ENCODE measurements around the gene SCRT2.

SCRT2 gene

DNA sequence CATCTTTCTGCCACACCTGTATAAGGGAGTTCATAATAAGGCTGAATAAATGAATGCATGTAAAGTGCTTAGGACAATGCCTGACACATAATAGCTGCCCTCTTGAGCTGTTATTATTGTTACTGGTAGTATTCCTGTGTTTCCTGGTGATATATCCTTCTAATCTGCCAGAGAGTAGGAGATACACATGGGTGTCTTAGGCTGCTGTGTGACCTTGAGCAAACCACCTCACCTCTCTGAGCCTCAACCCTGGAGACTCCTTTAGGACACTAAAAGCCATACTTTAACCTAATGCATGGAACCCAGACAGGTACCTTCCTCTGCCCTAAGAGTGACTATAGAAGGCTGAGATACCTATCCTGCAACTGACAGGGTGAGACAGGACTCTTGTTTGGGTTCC lies 7.6 kb downstream of the SCRT2 start:
- no peak for DNase-seq (ENCODE audit: low read depth)
- no peak overlapping the region for H3K4me3 ChIP-seq (ENCODE audit: low read depth, low read length)
- TF ChIP-seq, protein P1, sequence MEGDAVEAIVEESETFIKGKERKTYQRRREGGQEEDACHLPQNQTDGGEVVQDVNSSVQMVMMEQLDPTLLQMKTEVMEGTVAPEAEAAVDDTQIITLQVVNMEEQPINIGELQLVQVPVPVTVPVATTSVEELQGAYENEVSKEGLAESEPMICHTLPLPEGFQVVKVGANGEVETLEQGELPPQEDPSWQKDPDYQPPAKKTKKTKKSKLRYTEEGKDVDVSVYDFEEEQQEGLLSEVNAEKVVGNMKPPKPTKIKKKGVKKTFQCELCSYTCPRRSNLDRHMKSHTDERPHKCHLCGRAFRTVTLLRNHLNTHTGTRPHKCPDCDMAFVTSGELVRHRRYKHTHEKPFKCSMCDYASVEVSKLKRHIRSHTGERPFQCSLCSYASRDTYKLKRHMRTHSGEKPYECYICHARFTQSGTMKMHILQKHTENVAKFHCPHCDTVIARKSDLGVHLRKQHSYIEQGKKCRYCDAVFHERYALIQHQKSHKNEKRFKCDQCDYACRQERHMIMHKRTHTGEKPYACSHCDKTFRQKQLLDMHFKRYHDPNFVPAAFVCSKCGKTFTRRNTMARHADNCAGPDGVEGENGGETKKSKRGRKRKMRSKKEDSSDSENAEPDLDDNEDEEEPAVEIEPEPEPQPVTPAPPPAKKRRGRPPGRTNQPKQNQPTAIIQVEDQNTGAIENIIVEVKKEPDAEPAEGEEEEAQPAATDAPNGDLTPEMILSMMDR (IDR thresholded peaks at IDR 0.05; ENCODE audit: insufficient read depth, low read depth, low read length, missing control alignments) = no peak

DNA sequence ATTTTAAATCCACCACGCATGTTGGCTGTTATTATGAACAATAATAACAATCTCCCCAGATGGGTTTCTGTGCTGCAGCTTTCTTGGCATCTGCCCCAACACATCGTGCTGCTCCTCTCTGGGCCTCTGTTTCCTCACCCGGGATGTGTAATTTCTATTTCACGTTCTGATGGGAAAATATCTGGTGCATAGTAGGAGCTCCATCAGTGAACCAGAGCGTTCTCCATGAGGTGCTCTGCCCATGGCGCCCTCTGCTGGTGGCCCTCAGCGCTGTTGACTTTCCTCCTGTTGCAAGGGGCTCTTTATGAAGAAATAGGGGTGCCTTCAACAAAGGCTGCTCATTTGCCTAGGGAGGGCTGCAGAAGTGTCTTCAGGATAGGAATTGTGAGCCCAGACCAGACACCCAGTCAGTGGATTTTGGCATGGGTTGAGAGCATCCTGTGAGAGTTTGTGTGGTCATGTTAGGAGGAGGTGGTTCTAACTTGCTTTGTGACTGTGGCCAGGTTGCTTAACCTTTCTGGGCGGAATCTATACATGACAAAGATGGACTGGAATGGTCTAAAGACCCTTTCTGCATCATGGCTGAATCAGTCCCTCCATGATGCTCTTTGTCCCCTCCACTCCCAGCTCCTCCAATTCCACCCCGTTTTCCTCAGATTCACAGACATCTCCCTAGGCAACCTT lies 8.1 kb downstream of the SCRT2 start:
- TF ChIP-seq, protein P1 (IDR thresholded peaks at IDR 0.05; ENCODE audit: insufficient read depth, low read depth, low read length, missing control alignments) = peak; percentile 90
- DNase-seq (ENCODE audit: low read depth) = peak; percentile 57
- H3K4me3 ChIP-seq (ENCODE audit: low read depth, low read length) = no peak overlapping the region

DNA sequence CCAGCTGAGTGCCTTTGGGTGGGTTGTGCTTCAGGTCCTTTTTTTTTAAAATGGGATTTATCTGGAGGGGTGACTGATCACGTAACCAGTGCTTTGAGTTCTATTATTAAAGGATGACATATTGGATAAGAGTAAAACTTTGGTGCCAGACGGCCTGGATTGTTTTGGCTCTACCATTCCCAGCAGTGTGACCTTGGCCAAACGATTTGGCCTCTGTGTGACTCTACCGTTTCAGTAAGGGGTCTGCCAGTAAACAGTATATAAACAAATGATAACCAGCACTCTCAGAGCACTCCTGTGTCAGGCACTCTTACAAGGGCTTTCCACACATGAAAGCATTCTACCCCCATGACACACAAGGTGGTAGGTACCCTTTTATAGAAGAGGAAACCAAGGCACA lies 8.7 kb downstream of the SCRT2 start:
- no peak overlapping the region for H3K4me3 ChIP-seq (ENCODE audit: low read depth, low read length)
- TF ChIP-seq, protein P1 (IDR thresholded peaks at IDR 0.05; ENCODE audit: insufficient read depth, low read depth, low read length, missing control alignments) = no peak
- DNase-seq (ENCODE audit: low read depth) = no peak

DNA sequence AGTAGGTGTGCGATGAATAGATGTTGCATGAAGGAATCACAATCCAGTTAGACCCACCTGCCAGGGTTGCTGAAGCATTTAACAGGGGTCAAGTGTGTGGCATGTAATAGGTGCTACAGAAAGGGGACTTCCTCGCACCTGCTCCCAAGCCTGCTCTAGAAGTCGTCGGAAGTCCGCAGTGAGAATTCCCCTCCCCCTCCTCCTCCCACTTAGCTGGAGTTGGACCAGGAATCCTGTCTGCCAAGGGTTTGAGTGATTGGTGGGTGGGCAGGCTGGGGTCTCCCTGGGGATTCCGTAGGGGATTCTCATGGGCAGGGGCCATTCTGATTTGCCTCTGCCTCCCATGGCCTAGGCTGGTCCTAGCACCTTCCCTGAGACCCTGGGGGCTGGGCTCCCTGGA lies 10.3 kb downstream of the SCRT2 start:
- H3K4me3 ChIP-seq (ENCODE audit: low read depth, low read length) = no peak overlapping the region
- DNase-seq (ENCODE audit: low read depth) = no peak
- TF ChIP-seq, protein P1 (IDR thresholded peaks at IDR 0.05; ENCODE audit: insufficient read depth, low read depth, low read length, missing control alignments) = no peak

DNA sequence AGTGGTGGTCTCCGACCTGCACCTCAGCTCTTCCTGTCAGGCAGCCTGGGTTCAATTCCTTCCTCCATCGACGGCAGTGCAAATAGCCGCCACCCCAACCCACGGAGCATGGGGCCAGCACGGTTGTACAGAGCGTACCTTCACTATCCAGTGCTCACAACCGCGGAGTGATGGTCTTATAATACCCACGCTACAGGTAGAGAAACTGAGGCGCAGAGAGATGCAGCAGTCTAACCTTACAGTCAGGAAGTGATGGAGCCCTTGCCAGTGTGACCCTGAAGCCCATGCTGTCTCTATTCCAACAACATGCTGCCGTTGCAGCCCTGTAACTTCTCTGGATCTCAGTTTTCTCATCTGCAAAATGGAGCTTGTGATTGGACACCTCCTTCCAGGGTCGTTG lies 11.0 kb downstream of the SCRT2 start:
- no peak for DNase-seq (ENCODE audit: low read depth)
- no peak overlapping the region for H3K4me3 ChIP-seq (ENCODE audit: low read depth, low read length)
- TF ChIP-seq, protein P1 (IDR thresholded peaks at IDR 0.05; ENCODE audit: insufficient read depth, low read depth, low read length, missing control alignments) = no peak

DNA sequence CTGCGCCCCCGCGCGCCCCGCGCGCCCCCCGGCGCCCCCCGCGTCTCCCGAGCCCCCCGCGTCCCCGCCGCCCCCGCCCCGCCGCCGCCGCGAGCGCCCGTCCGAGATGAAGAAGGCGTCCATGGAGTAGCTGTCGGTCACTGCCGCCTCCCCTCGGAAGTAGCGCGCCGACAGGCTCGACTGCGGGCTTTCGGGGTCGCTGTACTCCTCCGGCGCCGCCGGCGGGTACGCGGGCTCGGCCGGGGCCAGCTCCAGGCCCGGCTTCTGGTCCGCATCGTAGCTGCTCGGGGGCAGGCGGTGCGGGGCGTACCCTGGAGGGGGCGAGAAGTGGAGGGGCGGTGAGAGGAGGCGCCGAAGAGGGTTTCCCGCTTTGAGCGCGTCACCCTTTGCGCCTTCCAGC lies 11.5 kb downstream of the SCRT2 start:
- DNase-seq (ENCODE audit: low read depth) = no peak
- no peak overlapping the region for H3K4me3 ChIP-seq (ENCODE audit: low read depth, low read length)
- TF ChIP-seq, protein P1 (IDR thresholded peaks at IDR 0.05; ENCODE audit: insufficient read depth, low read depth, low read length, missing control alignments) = no peak

All from GM12865 (cell line).